HepG2 (cell line): ENCODE data around the gene SGF29. TPM values are rescaled to one million over a fixed set of nuclear protein-coding genes. Genes with fewer than 3 reads are reported as not detected.
A peak's percentile ranks its signal among the peaks of the same experiment; 100 is the strongest.

ENCODE experiments used
- CEBPZ ChIP-seq: IDR thresholded peaks from 2 replicates; pipeline ENCODE4 v1.6.1; 2012; ENCODE audit warnings: low read length, improper control_type of control experiment
- HCFC1 ChIP-seq: fragments of 150-350 bp; IDR thresholded peaks from 2 replicates; pipeline ENCODE4 v1.6.1; 2014; ENCODE audit warnings: low read depth, low read length
- HMG20B ChIP-seq: conservative IDR thresholded peaks from 2 replicates; pipeline ENCODE4 v1.6.1; 2016; ENCODE audit warnings: missing genetic modification reagents, missing compliant biosample characterization
- MED13 ChIP-seq: sonication (generic); formaldehyde crosslinking; IDR thresholded peaks from 2 replicates; pipeline ENCODE4 v1.5.0; 2020; ENCODE audit warnings: missing genetic modification reagents
- PRMT3 ChIP-seq: sonication (generic); formaldehyde crosslinking; IDR thresholded peaks from 2 replicates; pipeline ENCODE4 v1.8.1; 2022; ENCODE audit warnings: low read depth, mild to moderate bottlenecking, moderate library complexity, missing genetic modification reagents, borderline replicate concordance
- SRSF9 ChIP-seq: fragments of 200-400 bp; formaldehyde crosslinking; IDR thresholded peaks from 2 replicates; pipeline ENCODE4 v1.6.1; 2018; ENCODE audit warnings: borderline replicate concordance, mild to moderate bottlenecking, low read depth, low read length; ENCODE audit not compliant: insufficient read depth, poor library complexity, severe bottlenecking
- TBP ChIP-seq: sonication (generic); formaldehyde crosslinking; IDR thresholded peaks from 2 replicates; pipeline ENCODE4 v1.5.0; 2020; ENCODE audit warnings: missing genetic modification reagents
- TBX2 ChIP-seq: sonication (generic); formaldehyde crosslinking; IDR thresholded peaks from 2 replicates; pipeline ENCODE4 v1.5.0; 2020; ENCODE audit warnings: missing genetic modification reagents, mild to moderate bottlenecking, borderline replicate concordance
- TRAFD1 ChIP-seq: sonication (generic); formaldehyde crosslinking; IDR thresholded peaks from 2 replicates; pipeline ENCODE4 v1.5.1; 2020; ENCODE audit warnings: missing genetic modification reagents, mild to moderate bottlenecking, borderline replicate concordance
- ZNF280B ChIP-seq: sonication (generic); formaldehyde crosslinking; IDR thresholded peaks from 2 replicates; pipeline ENCODE4 v1.5.0; 2020; ENCODE audit warnings: missing genetic modification reagents, mild to moderate bottlenecking, borderline replicate concordance
- ZNF335 ChIP-seq: sonication (generic); formaldehyde crosslinking; IDR thresholded peaks from 2 replicates; pipeline ENCODE4 v1.4.0; 2020; ENCODE audit warnings: missing genetic modification reagents
- ZNF883 ChIP-seq: sonication (generic); formaldehyde crosslinking; IDR thresholded peaks from 2 replicates; pipeline ENCODE4 v1.5.1; 2020; ENCODE audit warnings: mild to moderate bottlenecking, missing genetic modification reagents; ENCODE audit errors: not compliant biosample characterization
- ZZZ3 ChIP-seq: sonication (generic); formaldehyde crosslinking; IDR thresholded peaks from 2 replicates; pipeline ENCODE4 v1.4.0; 2020; ENCODE audit warnings: missing genetic modification reagents, mild to moderate bottlenecking, borderline replicate concordance
- polyA plus RNA-seq, 8 experiments: library from polyadenylated mRNA; depleted of rRNA in 3 of 8; stranded (reverse) in 7 of 8; unstranded in 1 of 8; fragments of >200 nt; fragmentation: Illumina TruSeq in 4 of 8; extraction: Trizol in 4 of 8; gene quantifications; 2 replicates each; pipeline versions ENCODE4 v1.2.1 to v1.2.3, GENCODE V29; 2011 to 2016; ENCODE audit warnings: low read depth in 4 of 8, missing spikeins in 1 of 8, mixed read lengths in 1 of 8; ENCODE audit not compliant: insufficient read depth in 1 of 8
- total RNA-seq, 5 experiments: library from RNA; depleted of rRNA; stranded (reverse); fragments of >200 nt; fragmentation: Illumina TruSeq; extraction: Trizol; gene quantifications; 2 replicates each; pipeline ENCODE4 v1.2.3, GENCODE V29; 2016; ENCODE audit warnings: low read depth in 1 of 5
- TF ChIP-seq, protein P1 (sequence below): sonication (generic); formaldehyde crosslinking; IDR thresholded peaks from 2 replicates; pipeline ENCODE4 v1.8.0; 2022; ENCODE audit warnings: missing genetic modification reagents, mild to moderate bottlenecking, moderate library complexity, borderline replicate concordance

The SGF29 gene
- total and polyA plus RNA-seq, 2 of the 13 experiments (the other 11 are each of a cell fraction or from before 2014, with no cell fraction given): 5.0 to 29.4 TPM

GRCh38 chr16:28531777-28532744, 21.7 kb upstream of the SGF29 start (continued):
- 0 out of 2 replicates have a peak, but pooled peaks have one; percentile 10 for TF ChIP-seq HMG20B (CRISPR knock-in tag)
- no peak for TF ChIP-seq HCFC1
- TF ChIP-seq CEBPZ: no peak
- no peak for TF ChIP-seq SRSF9
- no peak for TF ChIP-seq TRAFD1
- no peak for TF ChIP-seq MED13 (CRISPR knock-in tag)
- no peak for TF ChIP-seq ZNF280B
- no peak for TF ChIP-seq ZNF883
- TF ChIP-seq PRMT3: no peak
- no peak for TF ChIP-seq ZZZ3 (CRISPR knock-in tag)
- no peak for TF ChIP-seq ZNF335 (CRISPR knock-in tag)
- no peak for TF ChIP-seq TBP (CRISPR knock-in tag)
- peak; percentile 60; the same call in 1 of the 2 replicates for TF ChIP-seq TBX2 (CRISPR knock-in tag)
- TF ChIP-seq, protein P1, sequence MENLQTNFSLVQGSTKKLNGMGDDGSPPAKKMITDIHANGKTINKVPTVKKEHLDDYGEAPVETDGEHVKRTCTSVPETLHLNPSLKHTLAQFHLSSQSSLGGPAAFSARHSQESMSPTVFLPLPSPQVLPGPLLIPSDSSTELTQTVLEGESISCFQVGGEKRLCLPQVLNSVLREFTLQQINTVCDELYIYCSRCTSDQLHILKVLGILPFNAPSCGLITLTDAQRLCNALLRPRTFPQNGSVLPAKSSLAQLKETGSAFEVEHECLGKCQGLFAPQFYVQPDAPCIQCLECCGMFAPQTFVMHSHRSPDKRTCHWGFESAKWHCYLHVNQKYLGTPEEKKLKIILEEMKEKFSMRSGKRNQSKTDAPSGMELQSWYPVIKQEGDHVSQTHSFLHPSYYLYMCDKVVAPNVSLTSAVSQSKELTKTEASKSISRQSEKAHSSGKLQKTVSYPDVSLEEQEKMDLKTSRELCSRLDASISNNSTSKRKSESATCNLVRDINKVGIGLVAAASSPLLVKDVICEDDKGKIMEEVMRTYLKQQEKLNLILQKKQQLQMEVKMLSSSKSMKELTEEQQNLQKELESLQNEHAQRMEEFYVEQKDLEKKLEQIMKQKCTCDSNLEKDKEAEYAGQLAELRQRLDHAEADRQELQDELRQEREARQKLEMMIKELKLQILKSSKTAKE (CRISPR knock-in tag): no peak
